Occipital lobe (tissue), 2 donors: ENCODE results near the gene NUP210L. TPM values are rescaled to one million over a fixed set of nuclear protein-coding genes. Genes with fewer than 3 reads are reported as not detected.
"Not testable (repeated sequence)": the region's sequence is repeated elsewhere in the genome, so short reads cannot be mapped to it uniquely, and the experiment has no call there.

ENCODE experiments used
- DNase-seq: peaks from one replicate; lab custom pipeline; 2025; lab: John Stamatoyannopoulos, UW
- total RNA-seq: library from RNA; depleted of rRNA; stranded (reverse); fragments of >200 nt; gene quantifications from one replicate; pipeline ENCODE4 v1.2.3, GENCODE V29; 2014

NUP210L gene
- total RNA-seq, 1 donor from 2014 or later, result under 0.01 TPM

DNA sequence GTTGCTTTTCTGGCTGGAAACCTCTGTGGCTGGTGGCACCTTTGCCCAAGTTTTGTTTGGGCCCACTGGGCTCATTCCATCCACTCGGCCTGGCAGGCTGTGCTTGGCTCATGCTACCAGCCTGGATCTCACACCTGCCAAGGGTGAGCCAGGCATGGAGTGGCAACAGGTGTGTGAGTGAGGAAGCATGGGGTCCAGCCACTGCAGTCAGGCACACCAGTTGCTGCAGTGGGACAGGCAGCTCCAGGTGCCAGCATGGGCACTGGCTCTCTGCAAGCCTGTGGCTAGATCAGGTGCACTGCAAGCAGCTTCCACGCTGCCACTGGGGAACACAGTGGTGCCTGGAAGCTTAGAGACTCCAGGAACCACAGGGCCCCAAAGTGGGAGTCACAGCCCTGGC lies 57.0 kb downstream of the NUP210L start:
- no peak for DNase-seq

DNA sequence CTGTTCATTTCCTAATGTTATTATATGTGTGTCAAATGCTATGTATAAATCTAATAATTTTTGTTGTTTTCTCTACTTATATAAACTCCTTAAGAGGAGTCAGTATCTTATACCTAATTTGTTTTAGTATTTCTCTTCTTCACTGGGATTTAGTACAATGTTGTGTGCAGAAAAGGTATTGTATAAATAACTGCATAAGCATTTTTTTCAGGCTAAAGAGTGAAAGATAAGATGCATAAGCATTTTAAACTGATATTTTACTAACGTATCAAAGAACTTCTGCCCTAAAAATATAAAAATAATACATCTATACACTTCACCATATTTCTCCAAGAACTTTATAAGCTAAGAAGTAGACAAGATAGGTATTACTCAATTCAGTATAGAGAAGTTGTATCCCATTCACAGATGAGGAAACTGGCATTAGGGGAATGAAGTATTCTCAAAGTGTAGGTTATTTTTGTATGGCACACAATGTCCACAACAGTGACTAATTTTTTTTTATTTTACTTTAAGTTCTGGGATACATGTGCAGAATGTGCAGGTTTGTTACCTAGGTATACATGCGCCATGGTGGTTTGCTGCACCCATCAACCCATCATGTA lies 59.3 kb downstream of the NUP210L start:
- DNase-seq, result no peak

DNA sequence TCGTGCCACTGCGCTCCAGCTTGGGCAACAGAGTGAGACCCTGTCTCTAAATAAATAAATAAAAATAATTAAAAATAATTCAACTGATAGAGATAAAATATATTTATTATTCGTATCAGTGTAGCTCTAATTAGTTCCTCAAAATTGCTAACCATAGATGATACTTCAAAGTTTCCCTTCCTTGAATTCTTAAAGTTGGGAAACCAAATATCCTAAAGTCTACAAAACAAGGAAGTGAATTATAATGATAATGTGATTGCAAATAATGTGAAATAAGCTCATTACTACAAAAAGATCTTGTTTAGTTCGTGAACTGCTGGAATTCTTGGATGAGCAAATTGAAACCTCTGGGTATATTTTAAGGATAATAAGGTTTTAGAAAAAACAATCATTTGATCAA lies 60.5 kb downstream of the NUP210L start:
- DNase-seq, result no peak

DNA sequence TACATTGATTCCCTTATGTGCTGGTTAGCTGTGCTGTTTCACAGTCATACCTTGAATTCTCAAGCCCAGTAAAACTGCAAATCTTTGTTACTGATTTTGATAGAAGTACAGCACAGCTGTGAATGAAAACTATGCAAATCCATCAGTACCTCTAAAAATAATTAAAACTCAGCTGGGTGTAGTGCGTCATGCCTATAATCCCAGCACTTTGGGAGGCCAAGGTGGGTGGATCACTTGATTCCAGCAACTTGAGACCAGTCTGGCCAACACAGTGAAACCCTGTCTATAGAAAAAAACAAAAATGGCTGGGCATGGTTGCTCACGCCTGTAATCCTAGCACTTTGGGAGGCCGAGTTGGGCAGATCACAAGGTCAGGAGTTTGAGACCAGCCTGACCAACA lies 61.2 kb downstream of the NUP210L start:
- no peak for DNase-seq

DNA sequence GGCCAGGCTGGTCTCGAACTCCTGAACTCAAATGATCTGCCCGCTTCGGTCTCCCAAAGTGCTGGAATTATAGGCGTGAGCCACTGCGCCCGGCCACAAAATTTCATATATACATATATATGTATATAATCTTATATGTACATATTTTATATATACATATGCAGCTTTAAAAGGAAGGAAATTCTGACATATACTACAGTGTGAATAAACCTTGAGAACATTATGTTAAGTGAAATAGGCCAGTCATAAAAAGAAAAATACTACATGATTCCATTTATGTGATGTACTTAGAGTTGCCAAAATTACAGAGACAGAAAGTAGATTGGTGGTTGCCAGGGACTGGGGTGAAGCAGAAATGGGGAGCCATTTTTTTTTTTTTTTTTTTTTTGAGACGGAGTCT lies 63.2 kb downstream of the NUP210L start:
- DNase-seq, result no peak

DNA sequence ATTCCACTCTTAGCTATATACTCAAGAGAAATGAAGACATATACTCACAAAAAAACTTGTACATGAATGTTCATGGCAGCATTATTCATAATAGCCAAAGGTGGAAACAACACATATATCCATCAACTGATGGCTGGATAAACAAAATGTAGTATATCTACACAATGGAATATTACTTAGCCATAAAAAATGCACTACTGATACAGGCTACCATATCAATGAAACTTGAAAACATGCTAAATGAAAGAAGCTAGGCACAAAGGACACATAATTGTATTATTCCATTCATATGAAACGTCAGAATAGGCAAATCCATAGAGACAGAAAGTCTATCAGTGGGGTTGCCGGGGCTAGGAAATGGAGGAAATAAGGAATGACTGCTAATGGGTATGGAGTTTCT lies 67.3 kb downstream of the NUP210L start:
- DNase-seq, result no peak

DNA sequence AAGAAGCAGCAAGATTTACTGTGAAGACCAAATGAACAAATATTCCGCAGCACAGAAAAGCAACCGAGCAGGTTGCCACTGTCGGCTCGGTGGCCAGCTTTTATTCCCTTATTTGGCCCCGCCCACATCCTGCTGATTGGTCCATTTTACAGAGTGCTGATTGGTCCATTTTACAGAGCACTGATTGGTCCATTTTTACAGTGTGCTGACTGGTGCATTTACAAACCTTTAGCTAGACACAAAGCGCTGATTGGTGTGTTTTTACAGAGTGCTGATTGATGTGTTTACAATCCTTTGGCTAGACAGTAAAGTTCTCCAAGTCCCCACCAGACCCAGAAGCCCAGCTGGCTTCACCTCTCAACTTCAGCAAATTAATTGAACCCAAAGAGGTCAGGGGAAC lies 71.8 kb downstream of the NUP210L start:
- DNase-seq, result not testable (repeated sequence)

DNA sequence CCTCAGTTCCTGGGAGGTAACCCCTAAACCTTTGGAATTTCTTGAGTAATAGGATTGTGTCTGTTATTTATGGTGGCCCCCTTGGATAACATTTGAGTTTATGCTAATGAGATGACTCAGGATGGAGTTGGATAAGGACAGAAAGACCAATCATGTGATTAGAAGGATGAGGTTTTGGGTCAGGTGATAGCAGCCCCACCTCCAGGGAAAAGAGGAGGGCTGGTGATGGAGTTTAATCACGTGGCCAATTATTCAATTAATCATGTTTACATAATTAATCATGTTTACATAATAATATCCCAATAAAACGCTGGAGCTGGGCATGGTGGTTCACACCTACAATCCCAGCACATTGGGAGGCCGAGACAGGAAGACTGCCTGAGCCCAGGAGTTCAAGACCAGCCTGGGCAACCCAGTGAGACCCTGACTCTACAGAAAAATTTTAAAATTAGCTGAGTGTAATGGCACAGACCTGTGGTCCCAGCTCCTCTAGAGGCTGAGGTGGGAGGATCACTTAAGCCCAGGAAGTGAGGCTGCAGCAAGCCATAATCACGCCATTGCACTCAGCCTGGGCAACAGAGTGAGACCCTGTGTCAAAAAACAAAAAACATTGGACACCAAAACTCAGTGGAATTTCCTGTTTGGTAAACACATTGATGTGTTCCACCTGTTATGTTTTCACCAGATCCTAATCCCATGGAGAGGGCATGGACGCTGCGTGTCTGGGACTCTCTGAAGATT lies 73.3 kb downstream of the NUP210L start:
- DNase-seq, result no peak

DNA sequence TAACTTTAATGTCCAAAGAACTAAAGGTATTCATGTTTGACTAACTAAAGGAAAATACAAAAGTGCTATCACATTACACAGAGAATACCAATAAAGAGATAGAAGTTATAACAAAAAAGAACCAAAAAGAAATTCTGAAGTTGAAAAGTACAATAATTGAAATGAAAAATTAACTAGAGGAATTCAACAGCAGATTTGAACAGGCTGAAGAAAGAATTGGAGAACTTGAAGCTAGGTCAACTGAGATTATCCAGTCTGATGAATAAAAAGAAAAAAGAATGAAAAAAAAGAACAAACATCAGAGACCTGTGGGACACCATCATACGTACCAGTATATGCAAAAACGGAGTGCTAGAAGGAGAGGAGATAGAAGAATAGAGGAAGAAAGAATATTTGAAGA lies 78.5 kb downstream of the NUP210L start:
- no peak for DNase-seq

DNA sequence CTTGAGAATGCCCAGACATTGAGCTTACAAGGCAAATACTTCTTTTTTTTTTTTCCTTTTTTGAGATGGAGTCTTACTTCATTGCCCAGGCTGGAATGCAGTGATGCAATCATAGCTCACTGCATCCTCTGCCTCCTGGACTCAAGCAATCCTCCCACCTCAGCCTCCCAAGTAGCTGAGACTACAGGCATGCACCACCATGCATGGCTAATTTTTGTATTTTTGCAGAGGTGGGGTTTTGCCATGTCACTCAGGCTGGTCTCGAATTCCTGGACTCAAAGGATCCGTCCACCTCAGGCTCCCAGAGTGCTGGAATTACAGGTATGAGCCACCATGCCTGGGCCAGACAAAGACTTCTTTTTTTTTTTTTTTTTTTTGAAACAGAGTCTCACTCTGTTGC lies 79.1 kb downstream of the NUP210L start:
- DNase-seq, result no peak

DNA sequence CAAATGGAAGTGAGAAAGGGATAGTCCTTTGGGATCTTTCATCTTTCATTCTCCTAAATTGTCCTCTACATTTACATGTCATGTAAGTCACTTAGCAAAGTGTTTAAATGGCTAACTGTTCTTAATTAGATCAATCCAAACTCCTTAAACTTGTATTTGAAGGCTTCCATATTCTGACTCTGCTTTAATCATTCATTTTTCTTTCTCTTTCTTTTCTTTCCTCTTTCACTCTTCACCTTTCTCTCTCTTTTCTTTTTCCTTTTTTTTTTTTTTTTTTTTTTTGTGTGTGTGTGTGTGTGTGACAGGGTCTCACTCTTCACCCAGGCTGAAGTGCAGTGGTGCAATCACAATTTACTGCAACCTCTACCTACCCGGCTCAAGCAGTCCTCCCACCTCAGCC lies 92.6 kb downstream of the NUP210L start:
- no peak for DNase-seq

DNA sequence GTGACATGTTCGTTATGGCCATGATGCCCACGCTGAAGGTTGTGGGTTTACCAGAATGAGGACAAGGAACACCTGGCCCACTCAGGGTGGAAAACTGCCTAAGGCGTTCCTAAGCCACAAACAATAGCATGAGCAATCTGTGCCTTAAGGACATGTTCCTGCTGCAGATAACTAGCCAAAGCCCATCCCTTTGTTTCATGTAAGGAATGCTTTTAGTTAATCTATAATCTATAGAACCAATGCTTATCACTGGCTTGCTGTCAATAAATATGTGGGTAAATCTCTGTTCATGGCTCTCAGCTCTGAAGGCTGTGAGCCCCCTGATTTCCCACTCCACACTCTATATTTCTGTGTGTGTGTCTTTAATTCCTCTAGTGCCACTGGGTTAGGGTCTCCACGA lies 107.4 kb downstream of the NUP210L start:
- DNase-seq, result not testable (repeated sequence)

DNA sequence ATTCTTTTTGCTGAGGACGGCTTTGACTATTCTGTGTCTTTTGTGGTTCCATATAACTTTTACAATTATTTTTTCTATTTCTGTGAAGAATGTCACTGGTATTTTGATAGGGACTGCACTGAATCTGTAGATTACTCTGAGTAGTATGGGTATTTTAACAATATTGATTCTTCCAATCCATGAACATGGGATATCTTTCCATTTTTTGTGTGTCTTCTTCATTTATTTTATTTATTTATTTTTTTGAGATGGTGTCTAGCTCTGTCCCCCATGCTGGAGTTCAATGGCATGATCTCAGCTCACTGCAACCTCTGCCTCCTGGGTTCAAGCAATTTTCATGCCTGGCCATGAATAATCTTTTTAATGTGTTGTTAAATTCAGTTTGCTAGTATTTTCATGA lies 121.2 kb downstream of the NUP210L start:
- not testable (repeated sequence) for DNase-seq

DNA sequence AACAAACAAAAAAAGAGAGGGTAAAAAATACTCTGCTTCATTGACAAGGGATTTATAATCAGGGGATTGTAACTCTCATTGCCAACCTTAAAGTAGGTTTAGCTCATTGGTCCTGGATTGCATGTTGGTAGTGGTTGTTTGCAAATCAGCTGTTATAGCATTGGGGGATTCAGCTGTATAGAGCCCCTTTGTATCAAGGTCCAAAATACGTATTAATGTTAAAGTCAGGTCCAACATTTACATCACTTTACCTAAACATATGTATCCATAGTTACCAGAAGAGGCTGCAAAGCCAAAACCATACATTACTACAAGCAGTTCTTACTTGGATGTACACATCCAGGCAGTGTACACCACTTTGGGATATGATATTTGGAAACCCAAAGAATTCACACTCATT lies 134.9 kb downstream of the NUP210L start:
- DNase-seq, result no peak

DNA sequence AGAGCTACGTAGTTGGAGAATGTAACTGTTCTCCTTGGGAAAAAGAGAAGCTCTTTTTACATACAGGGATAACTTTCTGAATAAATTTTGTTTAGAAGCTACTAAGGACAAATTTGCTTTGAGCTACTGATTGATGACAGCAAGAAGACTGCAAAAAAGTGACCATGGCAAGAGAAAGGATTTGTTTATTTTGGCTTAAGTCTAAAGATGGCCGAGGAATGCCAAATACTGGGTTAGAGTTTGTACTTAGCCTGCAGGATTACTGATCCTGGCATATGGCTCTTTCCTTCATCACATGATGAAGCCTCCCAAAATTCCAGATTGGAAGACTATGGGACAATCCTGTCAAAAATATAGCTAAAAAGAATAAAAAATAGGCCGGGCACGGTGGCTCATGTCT lies 135.6 kb downstream of the NUP210L start:
- DNase-seq, result no peak

DNA sequence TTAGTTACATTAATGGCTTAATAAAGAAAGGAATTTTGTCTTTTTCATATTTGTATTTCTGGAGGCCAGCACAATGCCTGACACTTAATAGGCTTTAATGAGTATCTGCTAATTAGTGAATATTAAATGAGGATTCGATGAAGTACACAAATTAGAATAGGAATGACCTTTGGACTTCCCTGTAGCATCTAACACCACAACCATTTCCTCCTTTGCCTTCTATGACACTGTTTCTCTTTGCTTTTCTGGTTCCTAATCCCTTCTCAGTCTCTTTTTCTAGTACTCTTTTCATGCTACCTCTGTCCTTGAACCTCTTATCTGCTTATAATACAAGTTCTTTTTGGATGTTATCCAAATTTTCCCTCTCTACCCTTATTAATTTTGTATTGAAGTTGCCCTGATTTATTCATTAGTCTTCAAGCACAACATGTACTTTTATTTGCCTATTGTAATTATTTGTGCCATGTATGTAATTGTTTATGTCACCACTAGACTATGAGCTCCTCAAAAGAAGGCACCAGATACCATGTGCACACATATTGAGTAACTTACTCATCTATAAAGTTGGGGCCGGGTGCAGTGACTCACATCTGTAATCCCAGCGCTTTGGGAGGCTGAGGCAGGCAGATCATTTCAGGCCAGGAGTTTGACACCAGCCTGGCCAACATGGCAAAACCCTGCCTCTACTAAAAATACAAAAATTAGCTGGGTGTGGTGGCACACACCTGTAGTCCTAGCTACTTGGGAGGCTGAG lies 140.5 kb downstream of the NUP210L start:
- no peak for DNase-seq

DNA sequence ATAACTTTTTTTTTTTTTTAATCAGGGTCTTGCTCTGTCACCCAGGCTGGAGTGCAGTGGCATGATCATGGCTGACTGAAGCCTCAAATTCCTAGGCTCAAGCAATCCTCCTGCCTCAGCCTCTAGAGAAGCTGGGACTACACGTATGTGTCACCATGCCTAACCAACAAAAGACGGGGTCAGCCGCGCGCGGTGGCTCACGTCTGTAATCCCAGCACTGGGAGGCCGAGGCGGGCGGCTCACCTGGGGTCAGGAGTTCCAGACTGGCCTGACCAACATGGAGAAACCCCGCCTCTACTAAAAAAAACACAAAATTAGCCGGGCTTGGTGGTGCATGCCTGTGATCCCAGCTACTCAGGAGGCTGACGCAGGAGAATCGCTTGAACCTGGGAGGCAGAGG lies 142.3 kb downstream of the NUP210L start:
- DNase-seq, result not testable (repeated sequence)

DNA sequence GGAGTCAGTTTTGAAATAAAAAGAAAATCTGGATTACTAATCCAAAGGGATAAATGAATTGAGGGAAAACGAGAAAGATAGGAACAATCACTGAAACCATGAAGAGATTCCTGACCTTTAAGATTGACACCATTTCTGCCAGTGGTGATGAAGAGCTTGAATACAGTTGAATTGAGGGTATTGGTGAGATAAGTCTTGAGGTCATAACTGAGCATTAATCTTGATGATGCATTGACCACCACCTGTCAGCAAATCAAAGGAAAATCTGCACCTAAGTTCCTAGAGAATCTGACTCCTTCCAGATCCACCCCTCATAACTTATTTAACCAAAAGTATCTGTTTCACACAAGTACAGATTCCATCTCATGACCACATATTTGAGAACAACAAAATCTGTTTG lies 142.7 kb downstream of the NUP210L start:
- DNase-seq, result no peak

DNA sequence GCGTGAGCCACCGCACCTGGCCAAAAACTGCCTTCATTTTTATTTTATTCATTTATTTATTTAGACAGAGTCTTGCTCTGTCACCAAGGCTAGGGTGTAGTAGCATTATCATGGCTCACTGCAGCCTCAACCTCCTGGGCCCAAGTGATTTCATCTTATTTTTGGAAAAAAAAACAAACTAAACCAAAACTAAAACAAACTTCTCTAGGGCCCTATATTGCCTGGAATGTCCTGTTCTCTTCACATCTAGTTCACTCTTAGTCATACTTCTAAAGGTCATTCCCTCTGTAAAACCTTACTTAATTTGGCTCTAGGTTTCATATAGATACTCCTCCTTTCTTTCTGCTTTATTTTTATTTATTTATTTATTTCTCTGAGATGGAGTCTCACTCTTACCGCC lies 148.7 kb downstream of the NUP210L start:
- no peak for DNase-seq

DNA sequence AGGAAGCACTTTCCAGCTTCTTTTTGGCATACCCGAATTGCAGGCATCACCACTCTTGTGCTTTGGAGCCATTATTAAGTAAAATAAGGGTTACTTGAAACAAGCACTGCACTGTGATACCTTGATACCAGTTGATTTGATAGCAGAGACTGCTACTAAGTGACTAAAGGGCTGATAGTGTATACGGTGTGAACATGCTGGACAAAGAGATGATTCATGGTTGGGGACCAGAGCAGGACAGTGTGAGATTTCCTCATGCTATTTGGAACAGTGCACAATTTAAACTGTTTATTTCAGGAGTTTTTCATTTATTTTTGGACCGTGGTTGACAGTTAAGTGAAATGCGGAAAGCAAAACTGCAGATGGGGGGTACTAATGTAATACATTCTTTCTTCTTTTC lies 154.5 kb downstream of the NUP210L start:
- no peak for DNase-seq

DNA sequence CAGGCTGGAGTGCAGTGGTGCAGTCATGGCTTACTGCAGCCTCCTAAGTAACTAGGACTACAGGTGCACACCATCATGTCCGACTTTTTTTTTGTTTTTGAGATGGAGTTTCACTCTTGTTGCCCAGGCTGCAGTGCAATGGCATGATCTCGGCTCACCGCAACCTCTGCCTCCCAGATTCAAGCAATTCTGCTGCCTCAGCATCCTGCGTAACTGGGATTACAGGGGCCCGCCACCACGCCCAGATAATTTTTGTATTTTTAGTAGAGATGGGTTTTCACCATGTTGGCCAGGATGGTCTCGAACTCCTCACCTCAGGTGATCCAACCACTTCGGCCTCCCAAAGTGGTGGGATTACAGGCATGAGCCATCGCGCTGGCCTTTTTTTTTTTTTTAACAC lies 158.0 kb downstream of the NUP210L start:
- not testable (repeated sequence) for DNase-seq

DNA sequence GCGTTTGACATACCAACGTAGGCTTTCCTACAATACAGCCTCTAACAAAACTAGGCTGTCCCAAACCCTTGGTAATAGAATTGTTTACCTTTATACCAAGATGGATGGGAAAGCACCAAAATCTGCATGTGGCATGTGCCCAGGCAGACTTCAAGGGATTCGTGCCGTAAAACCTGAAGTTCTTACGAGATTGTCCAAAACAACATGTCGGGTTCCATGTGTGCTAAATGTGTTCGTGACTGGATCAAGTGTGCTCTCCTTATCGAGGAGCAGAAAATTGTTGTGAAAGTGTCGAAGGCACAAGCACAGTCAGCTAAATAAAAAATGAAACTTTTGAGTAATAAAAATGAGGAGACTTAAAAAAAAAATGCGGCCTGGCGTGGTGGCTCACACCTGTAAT lies 159.2 kb downstream of the NUP210L start:
- no peak for DNase-seq

DNA sequence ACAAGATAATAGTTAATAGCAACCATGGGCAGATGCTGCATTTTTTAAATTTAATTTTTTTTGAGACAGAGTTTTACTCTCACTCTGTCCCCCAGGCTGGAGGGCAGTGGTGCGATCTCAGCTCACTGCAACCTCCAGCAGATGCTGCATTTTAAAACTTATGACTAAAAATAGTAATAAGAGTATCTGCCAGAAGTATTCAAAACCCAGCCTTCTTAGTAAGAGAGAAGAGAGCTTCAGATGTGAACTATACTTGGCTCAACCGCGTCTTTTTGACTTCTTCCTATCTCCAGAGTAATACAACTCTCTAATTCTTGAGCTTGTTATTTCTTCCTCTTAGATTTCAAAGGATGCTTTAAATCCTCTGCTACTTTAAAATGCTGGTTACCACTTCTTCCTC lies 159.7 kb downstream of the NUP210L start:
- DNase-seq, result no peak
